ENCODE data around the gene MECP2.

DNA sequence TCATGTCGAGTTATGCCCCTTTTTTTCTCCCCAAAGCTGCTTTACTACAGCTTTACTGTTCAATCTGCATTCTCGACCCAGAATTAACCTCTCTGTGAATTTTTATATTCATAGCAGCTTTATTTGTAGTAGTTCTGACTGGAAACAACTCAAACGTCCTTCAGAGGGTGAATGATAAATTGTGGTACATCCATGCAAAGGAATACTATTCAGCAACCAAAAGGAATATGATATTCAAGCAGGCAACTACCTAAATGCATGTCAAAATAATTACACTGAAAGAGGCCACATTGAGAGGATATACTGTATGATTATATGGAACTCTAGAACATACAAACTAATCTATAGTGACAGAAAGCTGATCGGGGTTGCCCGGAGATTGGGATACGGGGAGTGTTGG is 20.0 kb upstream of the MECP2 start:
- TF ChIP-seq, protein P1, sequence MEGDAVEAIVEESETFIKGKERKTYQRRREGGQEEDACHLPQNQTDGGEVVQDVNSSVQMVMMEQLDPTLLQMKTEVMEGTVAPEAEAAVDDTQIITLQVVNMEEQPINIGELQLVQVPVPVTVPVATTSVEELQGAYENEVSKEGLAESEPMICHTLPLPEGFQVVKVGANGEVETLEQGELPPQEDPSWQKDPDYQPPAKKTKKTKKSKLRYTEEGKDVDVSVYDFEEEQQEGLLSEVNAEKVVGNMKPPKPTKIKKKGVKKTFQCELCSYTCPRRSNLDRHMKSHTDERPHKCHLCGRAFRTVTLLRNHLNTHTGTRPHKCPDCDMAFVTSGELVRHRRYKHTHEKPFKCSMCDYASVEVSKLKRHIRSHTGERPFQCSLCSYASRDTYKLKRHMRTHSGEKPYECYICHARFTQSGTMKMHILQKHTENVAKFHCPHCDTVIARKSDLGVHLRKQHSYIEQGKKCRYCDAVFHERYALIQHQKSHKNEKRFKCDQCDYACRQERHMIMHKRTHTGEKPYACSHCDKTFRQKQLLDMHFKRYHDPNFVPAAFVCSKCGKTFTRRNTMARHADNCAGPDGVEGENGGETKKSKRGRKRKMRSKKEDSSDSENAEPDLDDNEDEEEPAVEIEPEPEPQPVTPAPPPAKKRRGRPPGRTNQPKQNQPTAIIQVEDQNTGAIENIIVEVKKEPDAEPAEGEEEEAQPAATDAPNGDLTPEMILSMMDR (IDR thresholded peaks at IDR 0.05): no peak
- no peak for TF ChIP-seq POLR2A (IDR thresholded peaks at IDR 0.05)

Measured in lower leg skin (tissue), 3 donors.